Posterior vena cava (tissue), 2 donors: ENCODE results near the gene PTPN20. TPM values are rescaled to one million over a fixed set of nuclear protein-coding genes. Genes with fewer than 3 reads are reported as not detected.

Experiments
- DNase-seq: peaks from one replicate; pipeline ENCODE4 v3.0.0-alpha.2; 2020; ENCODE audit warnings: low spot score
- intact Hi-C, 2 donors: fragments of 100-400 bp; cut with DNase I; formaldehyde crosslinking; loops; one replicate each; pipeline versions ENCODE4 v1.14.1 to v1.14.2; 2022 to 2023
- total RNA-seq, 2 donors: library from RNA; stranded (reverse); fragmentation: NEBNext Ultra II Directional; extraction: Animal tissue kit (Norgen Biotek cat#: 25700); gene quantifications; one replicate each; pipeline ENCODE4 v1.2.1, GENCODE V29; 2021
- donor health status: DM: yes; HTN: yes; CAD: no.
- donor health status: DM: yes; HTN: yes; CAD: no.

Gene PTPN20
- total RNA-seq, 2 donors from 2014 or later = 1.1 to 1.3 TPM

DNA sequence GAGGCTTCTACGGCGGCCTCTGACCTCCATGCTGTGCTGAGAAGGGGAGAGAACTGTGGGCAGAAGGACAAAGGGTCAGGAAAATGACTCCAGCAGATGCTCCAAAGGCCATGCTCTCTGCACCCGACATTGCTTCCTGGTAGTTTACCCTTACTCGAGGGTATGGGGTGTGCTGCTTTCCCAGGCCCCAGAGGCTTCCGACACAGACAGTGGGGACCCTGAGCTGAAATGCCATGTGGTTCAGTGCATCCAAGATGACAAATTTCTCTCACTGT is 130.9 kb downstream of the PTPN20 start:
- no peak for DNase-seq
- intact Hi-C loops = no loop called here

DNA sequence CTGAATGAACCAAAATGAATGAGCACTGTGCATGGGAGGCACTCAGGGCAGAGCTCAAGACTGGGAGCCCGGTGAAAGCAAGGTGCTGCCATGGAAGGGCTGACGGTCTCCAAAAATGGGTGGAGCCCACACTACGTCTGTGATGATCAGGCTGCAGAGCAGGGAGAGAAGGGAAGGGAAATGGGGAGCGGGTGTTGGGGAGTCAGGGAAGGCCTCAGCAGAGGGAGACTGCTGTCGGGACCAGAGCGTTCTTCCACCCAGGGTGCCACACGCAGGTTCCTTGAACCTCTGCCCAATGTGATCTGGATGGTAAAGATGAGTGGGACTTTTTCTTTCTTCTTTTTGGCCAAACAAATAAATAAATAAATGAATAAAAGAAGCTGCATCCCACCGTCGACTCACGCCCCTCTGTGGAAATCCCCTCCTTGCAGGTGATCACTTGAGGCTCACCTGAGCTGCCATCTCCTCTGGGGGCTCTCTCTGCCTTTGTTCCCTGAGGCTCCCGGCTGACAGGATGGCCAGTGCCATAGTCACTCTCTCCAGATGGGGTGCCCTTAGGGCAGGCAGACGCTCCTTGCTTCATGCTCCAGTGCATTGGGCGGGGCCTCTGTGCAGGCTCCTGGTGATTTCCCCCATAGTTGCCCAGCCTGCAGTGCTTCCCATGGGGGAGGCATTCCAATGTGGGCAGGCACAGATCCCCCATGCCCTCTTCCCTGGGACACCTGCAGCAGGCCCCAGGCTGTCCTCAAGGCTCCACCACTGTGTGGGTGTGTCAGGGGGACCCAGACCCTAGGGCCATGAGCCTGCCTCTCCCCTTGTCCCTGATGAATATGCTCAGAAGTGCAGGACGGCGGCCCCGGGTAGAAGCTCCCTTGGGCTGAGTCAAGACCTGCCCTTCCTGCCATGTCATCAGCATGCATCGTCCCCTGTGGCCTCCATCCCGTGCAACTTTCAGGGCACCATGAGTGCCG is 131.8 kb downstream of the PTPN20 start:
- intact Hi-C loops = no loop called here
- DNase-seq = no peak

DNA sequence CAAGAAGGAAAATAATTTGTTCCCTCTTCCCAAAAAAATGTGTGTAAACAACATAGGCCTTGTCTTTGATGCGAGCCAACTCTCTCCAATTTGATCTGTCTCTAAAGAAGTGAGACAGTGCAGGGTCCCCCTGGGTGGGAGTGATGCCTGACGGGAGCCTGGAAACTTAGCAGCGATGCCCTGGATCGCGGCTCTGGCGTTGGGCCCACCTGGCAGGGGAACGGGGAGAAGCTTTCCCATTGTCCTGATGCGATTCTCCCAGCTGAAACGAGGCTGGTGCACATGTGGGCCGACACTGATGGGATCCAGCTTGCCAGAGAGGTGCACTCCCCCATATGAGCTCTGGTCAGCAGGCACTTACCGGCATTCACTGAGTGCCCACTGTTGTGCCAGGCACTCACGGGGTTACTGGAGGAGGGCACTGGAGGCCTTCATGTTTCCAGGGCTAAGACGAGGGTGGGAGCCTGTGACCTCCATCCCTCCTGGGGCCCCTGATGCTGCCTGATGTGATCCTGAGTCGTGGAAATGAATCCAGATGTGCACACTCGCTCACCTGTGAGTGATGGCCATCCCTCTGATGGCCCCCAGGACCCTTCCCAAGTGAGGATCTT is 132.8 kb downstream of the PTPN20 start:
- DNase-seq = no peak
- intact Hi-C loops = no loop called here

DNA sequence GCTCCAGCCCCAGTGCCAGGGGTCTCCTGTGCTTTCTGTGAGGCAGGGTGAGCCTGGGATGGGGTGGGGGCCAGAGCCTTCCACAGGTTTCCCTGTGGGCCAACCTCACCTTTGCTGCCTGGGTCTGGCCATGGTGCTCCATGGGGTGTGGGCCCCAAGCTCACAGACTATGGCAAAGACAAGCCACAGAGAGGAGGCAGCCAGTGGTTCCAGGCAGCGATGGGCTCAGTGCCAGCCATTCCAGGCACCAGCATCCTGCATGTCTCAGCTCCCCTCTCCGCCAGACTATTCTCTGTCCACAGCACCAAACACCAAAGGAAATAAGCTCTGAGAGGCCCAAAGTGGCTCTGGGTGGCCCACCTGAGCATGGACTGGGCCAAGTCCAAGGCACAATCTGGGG is 133.5 kb downstream of the PTPN20 start:
- intact Hi-C loops = loop anchor here in 1 of 2 donors (5.0 kb wide), 1 partner anchor 268 kb away; no protein-coding TSS in a partner anchor
- peak; percentile 93 for DNase-seq

DNA sequence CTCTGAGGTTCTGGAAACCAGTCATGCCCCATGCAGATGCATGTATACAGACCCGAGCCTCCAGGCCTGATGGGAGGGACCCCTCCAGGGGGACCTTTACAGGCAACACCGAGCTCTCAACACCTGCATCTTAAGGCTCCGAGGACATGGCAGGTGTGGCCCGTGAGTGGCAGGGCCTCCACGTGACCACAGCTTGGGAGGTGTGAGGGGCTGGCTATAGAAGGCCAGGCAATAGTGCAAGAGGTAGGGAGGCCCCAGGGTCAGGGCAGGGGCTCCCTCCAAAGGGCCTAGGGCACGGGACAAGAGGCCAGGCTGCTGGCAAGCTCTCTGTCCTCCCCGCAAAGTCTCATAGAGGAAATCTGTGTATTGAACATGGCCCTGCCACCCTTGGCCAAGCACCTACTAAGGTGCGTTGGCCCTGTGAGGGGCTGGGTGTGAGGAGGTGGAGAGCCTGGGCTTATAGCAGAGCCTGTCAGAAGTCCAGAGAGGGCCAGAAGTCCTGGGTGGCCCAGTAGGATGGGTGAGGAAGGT is 134.2 kb downstream of the PTPN20 start:
- intact Hi-C loops = loop anchor here in 1 of 2 donors (5.0 kb wide), 1 partner anchor 267 kb away; no protein-coding TSS in a partner anchor
- no peak for DNase-seq

DNA sequence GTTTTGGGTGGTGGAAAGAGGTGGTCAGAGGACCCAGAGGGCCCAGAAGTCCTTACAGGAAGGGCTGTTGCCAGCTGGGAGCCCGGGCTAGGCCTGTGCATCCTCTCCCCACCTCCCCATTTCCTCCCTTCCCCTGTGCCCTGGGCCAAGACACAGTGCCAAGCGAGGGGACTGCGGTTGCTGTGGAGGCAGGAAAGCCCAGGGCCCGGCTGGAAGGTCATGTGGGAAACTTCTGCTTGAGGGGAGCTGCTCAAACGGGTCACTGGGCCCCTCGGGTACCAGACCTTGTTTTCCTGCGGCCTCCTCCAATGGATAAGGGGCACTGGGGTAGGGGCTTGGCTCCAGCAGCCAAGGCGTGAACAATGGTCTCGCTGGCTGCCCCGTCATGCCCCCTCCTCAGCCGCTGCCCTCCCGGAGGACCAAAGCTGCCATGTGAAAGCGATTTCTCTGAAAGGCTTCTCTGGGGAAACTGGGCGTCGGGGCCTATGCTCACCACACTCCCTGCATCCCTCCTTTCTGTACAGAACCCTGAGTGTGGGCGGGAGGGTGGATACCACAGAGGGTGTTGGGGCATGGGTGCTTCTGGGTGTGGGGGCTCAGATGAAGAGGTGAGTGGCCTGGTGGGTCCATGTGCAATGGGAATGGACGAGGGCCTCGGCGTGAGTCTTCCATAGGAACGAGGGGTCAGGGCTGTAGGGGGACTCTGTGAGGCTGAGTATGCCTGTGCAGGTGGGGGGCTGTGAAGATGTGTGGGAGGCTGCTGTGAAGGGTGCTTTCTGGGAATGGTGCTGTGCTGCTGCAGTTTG is 135.3 kb downstream of the PTPN20 start:
- no peak for DNase-seq
- intact Hi-C loops = loop anchor here (2.0 to 5.0 kb wide), 2 partner anchors 266 kb away; no protein-coding TSS in a partner anchor

DNA sequence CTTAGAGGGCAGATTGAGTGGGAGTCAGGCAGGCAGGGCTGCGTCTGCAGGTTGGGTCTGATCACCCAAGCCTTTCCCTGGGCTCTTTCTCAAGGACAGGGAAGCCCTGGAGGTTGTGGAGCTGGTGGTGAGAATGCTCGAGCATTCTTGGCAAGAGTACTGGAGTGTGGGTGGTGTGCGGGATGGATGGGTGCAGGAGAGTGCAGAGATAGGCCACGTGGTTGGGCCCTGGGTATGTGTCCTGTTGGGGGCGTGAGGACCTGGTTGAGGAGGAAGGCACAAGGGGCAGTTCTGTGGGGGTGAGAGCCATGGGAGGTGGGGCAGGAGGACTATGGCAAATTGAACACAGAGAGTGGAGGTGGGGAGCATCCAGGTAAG is 135.9 kb downstream of the PTPN20 start:
- intact Hi-C loops = loop anchor here (2.0 to 5.0 kb wide), 2 partner anchors 265 to 266 kb away; no protein-coding TSS in a partner anchor
- DNase-seq = no peak

DNA sequence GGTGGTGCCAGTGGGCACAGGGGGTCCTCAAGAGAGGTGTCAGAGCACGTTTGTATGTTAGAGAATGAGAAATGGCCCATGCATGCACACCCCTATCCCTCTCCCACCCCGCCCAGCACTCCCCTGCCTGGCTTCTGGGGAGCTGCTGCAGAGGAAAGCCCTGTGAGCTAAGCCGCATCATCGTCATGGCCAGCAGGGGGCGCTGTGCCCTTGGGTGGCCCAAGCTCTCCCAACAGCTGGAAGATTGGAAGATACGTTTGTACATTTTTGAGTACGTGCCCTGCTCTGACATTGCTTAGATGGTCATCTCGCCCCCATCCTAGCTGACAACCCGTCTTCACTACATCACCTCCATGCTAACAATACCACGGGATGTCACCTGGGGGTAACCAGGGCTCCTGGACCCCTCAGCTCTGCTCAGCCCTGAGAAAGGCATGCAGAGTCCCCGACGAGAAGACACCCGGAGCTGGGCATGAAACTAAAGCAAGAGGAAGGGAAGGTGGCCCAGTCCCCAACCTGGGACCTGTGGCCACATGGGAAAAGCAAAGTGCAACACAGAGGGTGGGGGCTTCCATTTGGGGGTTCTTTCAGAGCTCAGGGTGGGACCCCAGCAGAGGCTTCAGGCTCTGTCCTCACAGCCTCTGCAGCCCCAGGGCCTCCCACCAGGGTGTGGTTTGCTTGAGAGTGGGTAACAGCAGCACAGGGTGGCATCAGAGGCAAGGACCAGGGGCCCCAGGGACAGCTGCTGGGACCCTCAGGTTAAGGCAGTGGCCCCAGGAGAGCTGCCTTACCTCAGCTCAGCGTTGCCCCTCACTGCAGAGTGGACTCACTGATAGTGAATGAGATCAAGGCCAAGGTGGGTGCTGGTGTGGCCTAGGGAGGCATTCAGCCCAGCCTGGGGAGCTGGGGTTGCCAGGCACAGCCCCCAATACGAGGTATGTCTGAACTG is 136.6 kb downstream of the PTPN20 start:
- intact Hi-C loops = loop anchor here (2.0 to 5.0 kb wide), 2 partner anchors 264 to 265 kb away; no protein-coding TSS in a partner anchor
- DNase-seq = peak; percentile 95

DNA sequence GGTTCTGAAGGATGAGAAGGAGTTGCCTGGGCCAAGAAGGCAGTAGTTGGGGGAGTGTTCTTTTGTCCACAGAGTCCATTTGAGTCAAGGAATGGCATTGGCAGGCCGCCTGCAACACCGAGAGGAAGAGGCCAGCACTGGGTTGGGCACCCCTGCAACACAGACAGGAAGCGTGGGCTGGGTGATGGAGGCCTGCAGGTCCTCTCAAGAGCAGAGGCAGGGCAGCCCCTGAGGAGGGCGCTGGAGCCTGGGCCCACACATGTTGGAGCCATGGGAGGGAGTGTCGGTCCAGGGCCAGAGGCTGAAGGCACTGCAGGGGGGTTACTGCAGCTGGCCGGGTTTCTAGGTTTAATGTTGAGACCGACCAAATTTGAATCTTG is 137.3 kb downstream of the PTPN20 start:
- DNase-seq = no peak
- intact Hi-C loops = loop anchor here in 1 of 2 donors (5.0 kb wide), 1 partner anchor 264 kb away; no protein-coding TSS in a partner anchor

DNA sequence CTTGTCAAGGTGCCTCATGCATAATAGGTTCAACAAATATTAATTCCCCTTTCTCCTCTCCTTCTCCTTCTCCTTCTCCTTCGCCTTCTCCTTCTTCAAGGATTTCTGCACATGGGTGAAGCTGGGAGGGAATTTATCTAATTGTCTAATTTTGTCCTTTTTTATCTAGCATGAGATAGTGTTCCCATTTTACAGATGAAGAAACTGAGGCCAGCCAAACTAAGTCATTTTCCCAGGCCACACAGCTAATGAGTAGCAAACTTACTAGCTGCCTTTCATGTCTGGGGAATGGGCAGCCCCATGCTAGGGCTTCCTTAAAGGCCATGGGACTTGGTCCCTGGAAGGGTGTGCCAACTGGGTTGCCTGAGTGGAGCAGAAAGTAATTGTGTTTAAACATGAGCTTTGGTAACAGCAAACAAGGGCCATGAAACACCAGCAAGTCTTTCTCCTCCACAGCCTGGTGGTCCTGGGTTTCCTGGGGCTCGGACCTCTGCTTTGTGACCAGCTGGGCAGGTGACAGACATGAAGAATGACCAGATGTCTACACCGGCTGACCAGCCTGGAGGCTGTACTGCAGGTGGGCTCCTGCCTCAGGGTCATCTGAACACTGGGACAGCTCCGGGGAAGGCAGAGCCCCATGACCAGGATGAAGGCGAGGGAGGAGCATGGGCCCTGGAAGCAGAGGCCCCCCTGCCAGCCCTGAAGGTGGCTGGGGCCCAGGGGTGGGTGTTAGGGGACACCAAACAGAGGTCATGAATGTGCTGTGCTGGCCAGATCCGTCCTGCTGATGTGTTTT is 138.0 kb downstream of the PTPN20 start:
- intact Hi-C loops = loop anchor here in 1 of 2 donors (5.0 kb wide), 1 partner anchor 263 kb away; no protein-coding TSS in a partner anchor

DNA sequence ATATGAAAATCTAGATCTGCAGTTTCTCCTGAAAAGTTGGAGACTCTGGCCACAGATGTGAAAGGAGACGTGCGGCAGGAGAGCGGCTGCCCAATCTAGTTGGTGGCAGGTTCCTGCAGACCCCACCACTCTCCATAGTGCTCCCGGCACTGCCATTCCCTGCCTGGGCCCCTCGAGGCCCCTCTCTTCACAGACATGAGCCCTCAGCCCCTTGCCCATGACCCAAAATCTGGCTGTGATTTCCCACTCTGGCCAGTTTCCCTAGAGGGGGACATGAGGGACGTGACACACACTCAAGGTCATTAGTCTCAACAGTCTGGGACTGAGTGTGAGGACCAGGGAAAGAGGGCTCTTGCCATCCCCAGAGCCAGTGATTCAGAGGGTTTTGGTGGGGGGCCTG is 138.7 kb downstream of the PTPN20 start:
- intact Hi-C loops = loop anchor here in 1 of 2 donors (5.0 kb wide), 1 partner anchor 262 kb away; no protein-coding TSS in a partner anchor
- DNase-seq = no peak

More for the DNA sequence above, 138.0 kb downstream of the PTPN20 start:
- DNase-seq = no peak

DNA sequence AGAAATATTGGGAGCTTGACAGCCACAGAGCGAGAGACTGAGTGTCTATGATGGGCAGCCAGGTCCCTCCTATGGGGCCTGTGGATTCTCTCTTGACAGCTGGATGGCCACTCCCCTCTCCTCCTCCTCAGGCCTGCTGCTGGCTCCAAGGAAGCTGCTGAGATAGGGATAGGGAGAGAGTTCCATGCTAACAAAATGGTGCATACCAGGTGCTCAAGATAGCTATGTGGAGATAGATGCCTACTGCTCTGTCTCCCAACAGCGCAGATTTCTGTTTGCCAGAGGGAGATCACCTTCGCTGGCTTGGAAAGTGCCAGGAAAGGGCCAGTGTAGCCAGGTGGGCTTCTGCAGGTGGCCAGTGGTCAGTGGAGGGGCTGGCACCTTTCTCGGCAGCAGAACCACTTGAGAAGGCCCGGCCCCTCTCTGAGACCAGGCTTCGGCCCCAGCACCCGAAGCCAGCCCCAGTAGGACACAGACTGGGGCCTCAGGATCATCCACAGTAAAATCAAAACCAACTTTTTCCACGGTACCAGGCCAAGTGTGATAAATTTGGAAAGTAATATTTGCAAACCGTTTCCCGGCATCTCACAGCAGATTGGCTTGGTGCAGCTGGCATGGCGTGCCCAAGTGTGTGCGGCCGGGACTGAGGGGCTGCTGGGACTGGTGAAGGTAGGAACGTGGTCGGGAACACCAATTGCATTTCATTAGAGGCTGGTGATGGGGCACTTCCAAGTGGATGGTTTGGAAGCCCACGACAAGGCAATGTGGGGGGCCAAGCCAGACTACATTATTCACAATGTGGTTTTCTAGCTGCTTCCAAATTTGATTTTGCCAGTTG is 139.6 kb downstream of the PTPN20 start:
- intact Hi-C loops = no loop called here
- no peak for DNase-seq

DNA sequence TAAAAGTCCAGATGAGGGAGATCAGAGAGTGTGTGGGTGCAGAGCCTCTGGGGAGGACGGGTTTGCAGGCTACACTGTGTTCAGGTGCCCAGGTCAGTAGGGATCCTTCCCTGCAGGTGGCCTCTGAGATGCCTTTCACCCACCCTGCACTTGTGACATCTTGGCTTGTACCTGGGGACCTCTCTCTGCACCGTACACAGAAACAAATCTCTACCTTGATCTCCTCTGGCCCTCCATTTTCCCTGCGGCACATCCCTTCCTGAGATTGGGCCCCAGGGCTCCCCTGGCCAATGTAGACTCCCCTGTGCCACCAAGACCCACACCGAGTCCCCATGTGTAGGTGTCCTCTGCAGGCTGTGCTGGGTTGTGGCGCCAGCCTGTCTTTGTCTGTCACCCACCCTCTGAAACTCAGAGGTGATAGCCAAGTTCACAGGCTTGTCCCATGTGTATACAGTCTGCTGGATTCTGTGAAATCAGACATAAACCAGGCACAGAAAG is 140.6 kb downstream of the PTPN20 start:
- no peak for DNase-seq

More for the DNA sequence above, 140.6 kb downstream of the PTPN20 start:
- intact Hi-C loops = loop anchor here in 1 of 2 donors (1.0 kb wide), 1 partner anchor 19 kb away; no protein-coding TSS in a partner anchor
